Measurements from ENCODE around the gene SMAD3.

GRCh38 chr15:67196672-67197363 is 131.4 kb downstream of the SMAD3 start:
- TF ChIP-seq CTCF (IDR thresholded peaks at IDR 0.05) = no peak
- TF ChIP-seq POLR2A (IDR thresholded peaks at IDR 0.05) = no peak
- no peak for TF ChIP-seq POLR2AphosphoS5 (IDR thresholded peaks at IDR 0.05)
